Lower leg skin (tissue), 3 donors: ENCODE data around the gene MMEL1.

ENCODE experiments used
- POLR2A ChIP-seq, 2 donors: fragments of 450-650 bp; IDR thresholded peaks; one replicate each; pipeline ENCODE4 v1.6.1; 2016 to 2017; ENCODE audit warnings: antibody characterized with exemption in 2 of 2, mild to moderate bottlenecking in 1 of 2, moderate library complexity in 1 of 2
- TF ChIP-seq, protein P1 (sequence below), 3 donors: fragments of 450-650 bp; IDR thresholded peaks; one replicate each; pipeline ENCODE4 v1.5.1; 2016; ENCODE audit warnings: antibody characterized with exemption in 3 of 3, mild to moderate bottlenecking in 3 of 3, moderate library complexity in 2 of 3

DNA sequence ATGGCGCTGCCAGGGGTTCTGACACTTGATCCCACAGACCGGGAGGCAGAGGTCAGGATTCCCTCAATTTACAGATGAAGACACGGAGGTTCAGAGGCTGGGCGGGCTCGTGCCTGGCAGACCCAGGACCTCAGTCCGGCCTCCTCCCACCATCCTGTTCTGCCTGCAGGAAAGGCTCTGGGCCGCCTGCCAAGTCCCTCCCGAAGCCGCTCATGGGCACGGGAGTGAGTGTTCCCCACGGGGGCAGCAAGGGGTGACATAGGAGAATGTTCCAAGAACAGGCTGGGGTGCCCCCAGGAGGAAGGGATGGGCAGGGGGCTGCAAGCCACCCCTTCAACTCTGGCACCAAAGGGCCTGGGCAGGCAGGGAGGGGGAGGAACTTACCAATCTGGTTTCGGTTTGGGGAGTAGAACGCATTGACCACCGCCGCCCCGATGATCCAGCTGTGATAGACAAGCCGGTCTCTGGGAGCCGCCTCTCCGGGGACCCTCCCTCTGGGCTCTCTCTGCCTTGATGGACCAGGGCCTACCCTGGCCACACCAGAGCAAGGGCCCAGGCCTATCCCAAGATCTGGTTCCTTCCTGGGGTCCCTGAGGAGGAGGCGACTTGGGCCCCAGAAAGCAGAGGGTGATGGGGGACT is 38.7 kb downstream of the MMEL1 start:
- TF ChIP-seq, protein P1, sequence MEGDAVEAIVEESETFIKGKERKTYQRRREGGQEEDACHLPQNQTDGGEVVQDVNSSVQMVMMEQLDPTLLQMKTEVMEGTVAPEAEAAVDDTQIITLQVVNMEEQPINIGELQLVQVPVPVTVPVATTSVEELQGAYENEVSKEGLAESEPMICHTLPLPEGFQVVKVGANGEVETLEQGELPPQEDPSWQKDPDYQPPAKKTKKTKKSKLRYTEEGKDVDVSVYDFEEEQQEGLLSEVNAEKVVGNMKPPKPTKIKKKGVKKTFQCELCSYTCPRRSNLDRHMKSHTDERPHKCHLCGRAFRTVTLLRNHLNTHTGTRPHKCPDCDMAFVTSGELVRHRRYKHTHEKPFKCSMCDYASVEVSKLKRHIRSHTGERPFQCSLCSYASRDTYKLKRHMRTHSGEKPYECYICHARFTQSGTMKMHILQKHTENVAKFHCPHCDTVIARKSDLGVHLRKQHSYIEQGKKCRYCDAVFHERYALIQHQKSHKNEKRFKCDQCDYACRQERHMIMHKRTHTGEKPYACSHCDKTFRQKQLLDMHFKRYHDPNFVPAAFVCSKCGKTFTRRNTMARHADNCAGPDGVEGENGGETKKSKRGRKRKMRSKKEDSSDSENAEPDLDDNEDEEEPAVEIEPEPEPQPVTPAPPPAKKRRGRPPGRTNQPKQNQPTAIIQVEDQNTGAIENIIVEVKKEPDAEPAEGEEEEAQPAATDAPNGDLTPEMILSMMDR (IDR thresholded peaks at IDR 0.05): no peak
- TF ChIP-seq POLR2A (IDR thresholded peaks at IDR 0.05): no peak
